GM23248 (cell line): ENCODE measurements around the gene SEPTIN5.

ENCODE experiments used
- EZH2 ChIP-seq: fragments of 200-600 bp; sonication (generic); IDR thresholded peaks from 2 replicates; pipeline ENCODE4 v1.6.1; 2018; ENCODE audit warnings: antibody characterized with exemption, mild to moderate bottlenecking; ENCODE audit not compliant: insufficient read depth, poor library complexity, severe bottlenecking
- EZH2phosphoT487 ChIP-seq: fragments of 200-600 bp; sonication (generic); IDR thresholded peaks from 2 replicates; pipeline ENCODE4 v1.6.1; 2018; ENCODE audit warnings: antibody characterized with exemption, moderate library complexity, mild to moderate bottlenecking, low read depth; ENCODE audit not compliant: insufficient read depth

DNA sequence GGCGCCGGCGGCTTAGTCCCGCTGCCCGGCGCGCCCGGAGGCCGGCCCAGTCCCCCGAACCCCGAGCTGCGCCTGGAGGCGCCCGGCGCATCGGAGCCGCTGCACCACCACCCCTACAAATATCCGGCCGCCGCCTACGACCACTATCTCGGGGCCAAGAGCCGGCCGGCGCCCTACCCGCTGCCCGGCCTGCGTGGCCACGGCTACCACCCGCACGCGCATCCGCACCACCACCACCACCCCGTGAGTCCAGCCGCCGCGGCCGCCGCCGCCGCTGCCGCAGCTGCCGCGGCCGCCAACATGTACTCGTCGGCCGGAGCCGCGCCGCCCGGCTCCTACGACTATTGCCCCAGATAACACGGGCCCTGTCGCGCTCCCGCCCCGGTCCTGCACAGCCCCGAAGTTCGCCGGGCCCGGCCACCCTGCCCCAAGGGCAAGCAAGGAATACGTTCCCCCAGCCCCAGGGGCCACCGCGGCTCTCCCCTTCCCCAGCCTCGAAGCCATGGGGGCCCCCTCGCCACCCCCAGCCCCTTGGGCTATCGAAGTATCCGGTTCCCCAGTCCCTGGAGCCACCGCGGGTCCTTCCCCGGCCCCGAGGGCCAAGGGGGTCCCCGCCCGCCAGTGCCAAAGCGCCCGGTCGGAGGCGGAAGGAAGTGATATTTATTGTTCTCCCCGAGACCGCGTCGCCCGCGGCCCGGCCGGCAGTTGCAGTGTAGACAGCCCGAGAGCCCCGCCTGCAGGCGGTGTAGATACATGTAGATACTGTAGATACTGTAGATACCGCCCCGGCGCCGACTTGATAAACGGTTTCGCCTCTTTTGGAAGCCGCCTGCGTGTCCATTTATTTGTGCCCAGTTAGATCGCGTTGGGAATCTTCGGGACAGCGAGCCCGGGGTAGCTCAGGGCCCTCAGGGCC, 52.5 kb downstream of the SEPTIN5 start:
- no peak for TF ChIP-seq EZH2
- TF ChIP-seq EZH2phosphoT487, result no peak
